Mucosa of stomach (tissue), 1 donor: ENCODE results near the gene PUSL1.

Experiments used
- H3K27me3 ChIP-seq: one replicate; pipeline ENCODE4 v1.7.0; 2013; ENCODE audit warnings: mild to moderate bottlenecking, low read length; ENCODE audit not compliant: control insufficient read depth, insufficient read depth
- H3K36me3 ChIP-seq: one replicate; pipeline ENCODE4 v1.7.0; 2013; ENCODE audit warnings: low read length; ENCODE audit not compliant: control insufficient read depth, insufficient read depth
- H3K4me1 ChIP-seq: one replicate; pipeline ENCODE4 v1.7.0; 2013; ENCODE audit warnings: mild to moderate bottlenecking, low read length; ENCODE audit not compliant: control insufficient read depth, insufficient read depth
- H3K4me3 ChIP-seq: one replicate; pipeline ENCODE4 v1.7.0; 2013; ENCODE audit warnings: low read length
- H3K9ac ChIP-seq: one replicate; pipeline ENCODE4 v1.7.0; 2013; ENCODE audit warnings: mild to moderate bottlenecking, low read length, moderate library complexity
- H3K9me3 ChIP-seq: one replicate; pipeline ENCODE4 v1.7.0; 2013; ENCODE audit warnings: mild to moderate bottlenecking, low read length, moderate library complexity; ENCODE audit not compliant: control insufficient read depth
- donor health status: Pancreatic carcinoma.

Gene PUSL1

GRCh38 chr1:1318777-1319645 lies 10.6 kb downstream of the PUSL1 start:
- H3K4me1 ChIP-seq = peaks cover 30% of the 10 kb centered on the region
- H3K9ac ChIP-seq = no peak overlapping the region
- H3K4me3 ChIP-seq = no peak overlapping the region
- no peaks in the 10 kb centered on the region for H3K9me3 ChIP-seq
- H3K27me3 ChIP-seq = no peaks in the 10 kb centered on the region
- no peaks in the 10 kb centered on the region for H3K36me3 ChIP-seq

- no peaks in the 10 kb centered on the region for H3K36me3 ChIP-seq
- H3K9ac ChIP-seq = no peak overlapping the region
- H3K9me3 ChIP-seq = no peaks in the 10 kb centered on the region
- H3K27me3 ChIP-seq = no peaks in the 10 kb centered on the region
- no peak overlapping the region for H3K4me3 ChIP-seq
- peaks cover 30% of the 10 kb centered on the region for H3K4me1 ChIP-seq
Measured at GRCh38 chr1:1319646-1319941, 11.2 kb downstream of the PUSL1 start.

GRCh38 chr1:1320666-1321448 lies 12.5 kb downstream of the PUSL1 start:
- Histone ChIP-seq H3K4me1 (peaks cover 40% of the 10 kb centered on the region), H3K27me3 (no peaks in the 10 kb centered on the region), H3K36me3 (no peaks in the 10 kb centered on the region), H3K9me3 (no peaks in the 10 kb centered on the region), H3K9ac (no peak overlapping the region), H3K4me3 (no peak overlapping the region)

GRCh38 chr1:1321477-1321876 lies 13.1 kb downstream of the PUSL1 start:
- Histone ChIP-seq H3K4me1 (peaks cover 46% of the 10 kb centered on the region), H3K9ac (no peak overlapping the region)

GRCh38 chr1:1322418-1322817 lies 14.0 kb downstream of the PUSL1 start:
- Histone ChIP-seq H3K4me3 (no peak overlapping the region), H3K36me3 (no peaks in the 10 kb centered on the region), H3K4me1 (peaks cover 45% of the 10 kb centered on the region), H3K27me3 (no peaks in the 10 kb centered on the region), H3K9ac (no peak overlapping the region), H3K9me3 (no peaks in the 10 kb centered on the region)

More at GRCh38 chr1:1321477-1321876, 13.1 kb downstream of the PUSL1 start:
- Histone ChIP-seq H3K4me3 (no peak overlapping the region), H3K27me3 (no peaks in the 10 kb centered on the region), H3K36me3 (no peaks in the 10 kb centered on the region), H3K9me3 (no peaks in the 10 kb centered on the region)

GRCh38 chr1:1322952-1323351 lies 14.6 kb downstream of the PUSL1 start:
- Histone ChIP-seq H3K27me3 (no peaks in the 10 kb centered on the region), H3K36me3 (no peaks in the 10 kb centered on the region), H3K4me1 (peaks cover 39% of the 10 kb centered on the region), H3K9me3 (no peaks in the 10 kb centered on the region), H3K4me3 (no peak overlapping the region), H3K9ac (no peak overlapping the region)

- Histone ChIP-seq H3K36me3 (no peaks in the 10 kb centered on the region), H3K27me3 (no peaks in the 10 kb centered on the region), H3K9ac (peak overlapping the region; percentile 75), H3K9me3 (no peaks in the 10 kb centered on the region), H3K4me3 (no peak overlapping the region), H3K4me1 (peaks cover 31% of the 10 kb centered on the region)
Measured at GRCh38 chr1:1324084-1324523, 15.7 kb downstream of the PUSL1 start.

- Histone ChIP-seq H3K4me3 (peak within 1 kb of the TSS; percentile 71), H3K4me1 (peaks cover 31% of the 10 kb centered on the region), H3K27me3 (no peaks in the 10 kb centered on the region), H3K9ac (peak within 1 kb of the TSS; percentile 84), H3K36me3 (no peaks in the 10 kb centered on the region), H3K9me3 (no peaks in the 10 kb centered on the region)
Measured at GRCh38 chr1:1324524-1325287, 16.3 kb downstream of the PUSL1 start, which contains the start of the genes CPTP and INTS11. Gene CPTP, plus strand, starts transcription at chr1:1324802. Its CDS starts 2,109 bp downstream, at chr1:1326911. Gene INTS11, minus strand, starts transcription at chr1:1324660. Its CDS starts 52 bp downstream, at chr1:1324608.

GRCh38 chr1:1325288-1326074 lies 17.1 kb downstream of the PUSL1 start:
- H3K27me3 ChIP-seq = peaks cover 2% of the 10 kb centered on the region
- peaks cover 31% of the 10 kb centered on the region for H3K4me1 ChIP-seq
- H3K9ac ChIP-seq = peak overlapping the region; percentile 84
- no peaks in the 10 kb centered on the region for H3K9me3 ChIP-seq
- peak overlapping the region; percentile 71 for H3K4me3 ChIP-seq
- no peaks in the 10 kb centered on the region for H3K36me3 ChIP-seq

GRCh38 chr1:1326075-1326605 lies 17.7 kb downstream of the PUSL1 start:
- Histone ChIP-seq H3K9me3 (no peaks in the 10 kb centered on the region), H3K4me3 (no peak overlapping the region), H3K27me3 (peaks cover 9% of the 10 kb centered on the region), H3K4me1 (peaks cover 33% of the 10 kb centered on the region), H3K36me3 (no peaks in the 10 kb centered on the region), H3K9ac (peak overlapping the region; percentile 84)

- no peak overlapping the region for H3K9ac ChIP-seq
- peaks cover 15% of the 10 kb centered on the region for H3K27me3 ChIP-seq
- peaks cover 37% of the 10 kb centered on the region for H3K4me1 ChIP-seq
- H3K36me3 ChIP-seq = no peaks in the 10 kb centered on the region
- no peaks in the 10 kb centered on the region for H3K9me3 ChIP-seq
- H3K4me3 ChIP-seq = no peak overlapping the region
Measured at GRCh38 chr1:1327291-1327690, 18.9 kb downstream of the PUSL1 start.
